GM12872 (cell line): Measurements from ENCODE around the gene AGBL1.

Source experiments
- CTCF ChIP-seq: IDR thresholded peaks from 3 replicates; pipeline ENCODE4 v1.5.1; 2011; ENCODE audit warnings: low read depth, mild to moderate bottlenecking, low read length, moderate library complexity; ENCODE audit not compliant: insufficient read depth

The AGBL1 gene

GRCh38 chr15:86759800-86760523 is 680.3 kb downstream of the AGBL1 start:
- TF ChIP-seq CTCF, result no peak

GRCh38 chr15:86762874-86763273 is 683.2 kb downstream of the AGBL1 start:
- no peak for TF ChIP-seq CTCF

- no peak for TF ChIP-seq CTCF
These were observed 684.4 kb downstream of the AGBL1 start for GRCh38 chr15:86764021-86764420.

- TF ChIP-seq CTCF, result no peak
These were observed 685.6 kb downstream of the AGBL1 start for GRCh38 chr15:86765281-86765680.

- no peak for TF ChIP-seq CTCF
These were observed 692.8 kb downstream of the AGBL1 start for GRCh38 chr15:86772369-86773059.

GRCh38 chr15:86773736-86774135 is 694.1 kb downstream of the AGBL1 start:
- no peak for TF ChIP-seq CTCF

GRCh38 chr15:86776145-86776544 is 696.5 kb downstream of the AGBL1 start:
- TF ChIP-seq CTCF, result no peak
